GM10248 (cell line): Measurements from ENCODE around the gene AIFM1.

ENCODE experiments used
- CTCF ChIA-PET: fragments of 300-600 bp; sonication (Branson Sonifier 250); formaldehyde crosslinking; extraction: SDS; loops from one replicate; lab custom pipeline; 2021; ENCODE audit warnings: antibody characterized with exemption; lab: Yijun Ruan, JAX
- POLR2A ChIA-PET: fragments of 350-650 bp; sonication (Branson Sonifier 250); formaldehyde crosslinking; extraction: SDS; loops from one replicate; lab custom pipeline; 2020; ENCODE audit warnings: antibody characterized with exemption; lab: Yijun Ruan, JAX
- DNase-seq: peaks from one replicate; pipeline ENCODE4 v3.0.0; 2012; ENCODE audit errors: extremely low spot score
- TF ChIP-seq, protein P1 (sequence below): IDR thresholded peaks from 2 replicates; pipeline ENCODE4 v1.5.1; 2012; ENCODE audit warnings: mild to moderate bottlenecking, low read depth; ENCODE audit errors: extremely low read depth, missing control alignments, control extremely low read depth

Gene AIFM1

DNA sequence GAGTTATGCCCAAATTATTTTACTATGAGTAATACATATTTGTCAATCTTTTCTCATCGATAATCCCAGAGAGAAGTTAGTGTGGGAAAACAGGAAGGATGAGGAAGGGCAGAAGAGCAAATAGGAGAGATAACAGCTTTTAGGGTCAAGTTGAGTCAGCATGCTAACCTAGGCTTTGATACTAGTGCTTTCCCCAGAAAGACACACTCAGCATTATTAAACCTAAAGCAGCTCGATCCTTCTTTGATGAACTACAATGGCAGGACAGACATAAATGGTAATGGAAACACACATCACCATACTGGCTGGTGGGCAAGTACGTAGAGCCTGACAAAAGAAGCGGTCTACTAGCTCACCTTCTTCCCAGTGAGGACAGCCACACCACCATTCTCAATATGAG, 20.5 kb downstream of the AIFM1 start:
- CTCF ChIA-PET, result interaction anchor here (1.6 kb wide), 1 partner anchor 84 kb away, joined by 4 read pairs; no protein-coding TSS in a partner anchor
- POLR2A ChIA-PET, result no interaction called here
- TF ChIP-seq, protein P1, sequence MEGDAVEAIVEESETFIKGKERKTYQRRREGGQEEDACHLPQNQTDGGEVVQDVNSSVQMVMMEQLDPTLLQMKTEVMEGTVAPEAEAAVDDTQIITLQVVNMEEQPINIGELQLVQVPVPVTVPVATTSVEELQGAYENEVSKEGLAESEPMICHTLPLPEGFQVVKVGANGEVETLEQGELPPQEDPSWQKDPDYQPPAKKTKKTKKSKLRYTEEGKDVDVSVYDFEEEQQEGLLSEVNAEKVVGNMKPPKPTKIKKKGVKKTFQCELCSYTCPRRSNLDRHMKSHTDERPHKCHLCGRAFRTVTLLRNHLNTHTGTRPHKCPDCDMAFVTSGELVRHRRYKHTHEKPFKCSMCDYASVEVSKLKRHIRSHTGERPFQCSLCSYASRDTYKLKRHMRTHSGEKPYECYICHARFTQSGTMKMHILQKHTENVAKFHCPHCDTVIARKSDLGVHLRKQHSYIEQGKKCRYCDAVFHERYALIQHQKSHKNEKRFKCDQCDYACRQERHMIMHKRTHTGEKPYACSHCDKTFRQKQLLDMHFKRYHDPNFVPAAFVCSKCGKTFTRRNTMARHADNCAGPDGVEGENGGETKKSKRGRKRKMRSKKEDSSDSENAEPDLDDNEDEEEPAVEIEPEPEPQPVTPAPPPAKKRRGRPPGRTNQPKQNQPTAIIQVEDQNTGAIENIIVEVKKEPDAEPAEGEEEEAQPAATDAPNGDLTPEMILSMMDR, result no peak
- no peak for DNase-seq

DNA sequence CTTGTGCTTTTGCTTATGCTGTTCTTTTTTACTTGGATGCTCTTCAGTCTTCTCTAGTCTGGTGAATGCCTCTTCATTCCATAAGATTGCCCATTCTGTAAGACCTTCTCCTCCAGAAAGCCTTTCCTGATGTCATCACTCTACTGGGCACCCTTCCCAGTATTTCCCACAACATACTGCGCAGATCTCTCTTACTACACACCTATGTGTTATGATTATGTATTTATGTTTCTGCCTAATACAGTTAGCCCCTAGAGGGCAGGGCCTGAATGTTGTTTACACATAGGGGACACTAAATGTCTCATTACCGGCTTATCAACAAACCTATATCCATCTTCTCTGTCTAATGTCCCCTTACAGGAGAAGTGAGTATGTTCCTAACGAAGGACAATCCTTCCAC, 21.1 kb downstream of the AIFM1 start:
- no peak for DNase-seq
- CTCF ChIA-PET, result interaction anchor here (0.6 to 1.6 kb wide), 4 partner anchors 11 to 84 kb away, joined by 3 to 6 read pairs (median 4); no protein-coding TSS in a partner anchor
- TF ChIP-seq, protein P1, result no peak
- POLR2A ChIA-PET, result no interaction called here

DNA sequence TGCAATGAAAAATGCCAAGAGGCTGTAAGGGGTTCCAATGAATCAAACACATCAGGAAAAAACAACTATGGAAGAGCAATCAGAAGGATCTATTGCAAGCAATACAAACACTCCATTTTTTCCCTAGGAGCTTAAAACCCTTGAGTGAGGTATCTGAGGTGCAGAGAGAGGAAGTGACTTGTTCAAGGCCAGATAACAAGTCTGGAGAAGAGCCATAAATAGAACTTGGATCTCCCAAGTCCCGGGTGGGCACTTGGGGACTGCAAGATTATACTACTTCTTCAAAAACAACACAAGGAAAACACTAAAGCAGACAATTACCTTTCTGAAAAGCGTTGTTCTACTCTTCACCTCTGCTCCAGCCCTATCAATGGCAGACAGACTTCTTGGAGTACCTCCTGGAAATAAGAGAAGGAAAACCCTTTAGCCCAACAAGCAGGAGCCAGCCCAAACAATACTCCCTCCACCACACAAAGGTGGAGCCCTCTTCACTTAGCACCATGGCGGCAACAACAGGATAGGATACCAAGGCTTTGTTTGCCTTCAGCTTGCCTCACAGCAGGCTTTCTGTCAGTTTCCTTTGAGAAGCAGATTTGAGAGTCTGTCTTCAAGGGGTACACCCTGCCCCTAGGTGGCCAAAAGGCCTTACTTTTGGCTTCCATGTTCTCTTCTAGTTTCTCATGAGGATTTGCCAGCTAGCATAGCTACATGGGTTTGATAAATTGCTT, 26.0 kb downstream of the AIFM1 start:
- no peak for DNase-seq
- TF ChIP-seq, protein P1, result no peak
- POLR2A ChIA-PET, result no interaction called here
- CTCF ChIA-PET, result interaction anchor here (1.2 to 1.4 kb wide), 2 partner anchors 9 to 53 kb away, joined by 3 to 5 read pairs; no protein-coding TSS in a partner anchor

DNA sequence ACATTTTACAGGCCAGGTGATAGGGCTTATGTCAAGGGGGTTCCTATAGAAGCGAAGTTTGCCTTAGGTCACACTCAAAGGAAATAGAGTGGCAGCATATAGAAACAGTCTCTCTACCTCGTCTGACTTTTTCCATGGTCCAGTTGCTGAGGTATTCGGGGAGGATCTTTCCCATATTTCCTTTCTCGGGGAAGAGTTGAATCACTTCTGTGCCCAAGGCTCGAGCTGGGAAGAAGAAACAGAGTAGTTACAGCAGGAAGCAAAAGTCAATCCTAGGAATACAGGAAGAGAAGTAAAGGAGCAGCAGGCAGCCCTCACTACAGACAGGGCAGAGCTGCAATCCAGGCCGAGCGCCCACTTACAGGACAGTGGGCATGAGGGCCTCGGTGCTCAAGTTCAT, 28.7 kb downstream of the AIFM1 start:
- ChIA-PET CTCF (interaction anchor here (1.0 to 1.3 kb wide), 2 partner anchors 27 to 76 kb away, joined by 3 read pairs; no protein-coding TSS in a partner anchor), POLR2A (no interaction called here)
- no peak for DNase-seq
- TF ChIP-seq, protein P1, result no peak

DNA sequence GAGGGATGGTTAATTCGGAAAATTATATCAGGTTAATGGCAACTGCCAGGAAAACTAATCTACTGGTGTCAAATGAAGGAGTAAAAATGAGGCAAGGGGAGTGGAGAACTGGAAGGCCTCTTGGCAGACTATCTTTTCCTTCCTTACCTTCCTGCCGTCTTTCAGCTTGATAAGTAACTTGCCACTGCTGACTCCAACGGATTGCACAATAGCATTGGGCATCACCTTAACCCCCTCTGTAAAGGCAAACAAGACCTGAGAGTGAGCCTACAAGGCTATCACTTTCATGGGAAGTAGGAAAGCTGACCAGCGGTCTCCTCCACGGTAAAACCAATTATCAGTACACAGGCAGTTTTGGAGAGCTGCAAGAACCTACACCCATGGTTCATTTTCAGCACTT, 29.1 kb downstream of the AIFM1 start:
- ChIA-PET POLR2A (no interaction called here), CTCF (interaction anchor here (1.0 to 1.3 kb wide), 2 partner anchors 28 to 76 kb away, joined by 3 read pairs; no protein-coding TSS in a partner anchor)
- DNase-seq, result no peak
- TF ChIP-seq, protein P1, result no peak

DNA sequence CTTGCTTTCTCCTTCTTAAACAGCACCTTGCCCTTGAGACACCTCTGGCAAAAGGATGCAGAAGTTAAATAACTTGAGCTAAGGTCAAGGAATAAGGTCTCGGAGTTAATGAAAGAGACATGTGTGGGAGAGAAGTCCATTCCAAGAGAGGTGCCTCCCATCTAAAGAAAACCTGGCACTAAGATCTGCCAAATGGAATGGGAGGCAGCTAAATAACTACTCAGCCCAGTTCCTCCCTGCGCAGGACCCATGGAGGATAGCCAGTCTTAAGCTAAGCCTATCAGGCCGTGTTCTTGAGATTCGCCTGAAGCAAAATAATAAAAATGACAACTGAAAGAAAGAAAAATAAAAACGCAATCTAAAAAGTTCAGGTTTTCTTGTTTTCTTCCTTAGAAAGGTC, 34.7 kb downstream of the AIFM1 start:
- TF ChIP-seq, protein P1, result no peak
- ChIA-PET POLR2A (no interaction called here), CTCF (interaction anchor here (0.9 to 1.4 kb wide), 4 partner anchors 9 to 51 kb away, joined by 3 to 5 read pairs (median 3); no protein-coding TSS in a partner anchor)
- no peak for DNase-seq
